ENCODE data around the gene TP53AIP1.

The TP53AIP1 gene

DNA sequence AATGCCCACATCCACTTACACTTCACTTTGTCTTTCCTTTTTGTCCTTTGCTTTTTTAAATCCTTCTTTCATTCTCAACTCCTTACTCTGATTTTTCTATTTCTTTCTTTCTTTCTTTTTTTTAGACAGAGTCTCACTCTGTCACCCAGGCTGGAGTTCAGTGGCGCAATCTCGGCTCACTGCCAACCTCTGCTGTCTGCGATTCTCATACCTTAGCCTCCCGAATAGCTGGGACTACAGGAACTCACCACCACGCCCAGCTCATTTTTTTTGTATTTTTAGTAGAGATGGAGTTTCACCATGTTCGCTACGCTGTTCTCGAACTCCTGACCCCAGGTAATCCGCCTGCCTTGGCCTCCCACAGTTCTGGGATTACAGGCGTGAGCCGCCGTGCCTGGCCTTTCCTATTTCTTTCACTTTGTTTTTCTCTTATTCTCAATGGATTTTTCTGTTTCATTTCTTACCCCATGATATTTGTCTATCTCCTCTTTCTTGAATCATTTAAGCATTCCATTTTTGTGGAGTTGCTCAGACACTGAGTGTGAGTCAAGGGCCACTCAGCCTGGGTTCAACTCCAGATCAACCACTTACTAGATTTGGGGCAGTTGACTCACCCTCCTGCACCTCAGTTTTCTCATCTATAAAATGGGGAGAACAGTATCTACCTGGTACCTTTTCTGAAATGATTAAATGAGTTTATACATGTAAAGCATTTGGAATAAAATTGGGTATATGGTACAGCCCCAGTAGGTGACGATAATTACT lies 43.9 kb downstream of the TP53AIP1 start:
- Histone ChIP-seq H3K4me3 (ENCODE audit: low read length) (no peak overlapping the region), H3K27me3 (ENCODE audit: control insufficient read depth, insufficient read depth, low read length) (peaks cover 11% of the 10 kb centered on the region), H3K36me3 (ENCODE audit: control insufficient read depth, insufficient read depth, low read length) (no peaks in the 10 kb centered on the region), H3K4me1 (ENCODE audit: control insufficient read depth, insufficient read depth, low read length) (peaks cover 15% of the 10 kb centered on the region), H3K9ac (ENCODE audit: low read length) (no peak overlapping the region), H3K9me3 (ENCODE audit: control insufficient read depth, low read length) (no peaks in the 10 kb centered on the region)

DNA sequence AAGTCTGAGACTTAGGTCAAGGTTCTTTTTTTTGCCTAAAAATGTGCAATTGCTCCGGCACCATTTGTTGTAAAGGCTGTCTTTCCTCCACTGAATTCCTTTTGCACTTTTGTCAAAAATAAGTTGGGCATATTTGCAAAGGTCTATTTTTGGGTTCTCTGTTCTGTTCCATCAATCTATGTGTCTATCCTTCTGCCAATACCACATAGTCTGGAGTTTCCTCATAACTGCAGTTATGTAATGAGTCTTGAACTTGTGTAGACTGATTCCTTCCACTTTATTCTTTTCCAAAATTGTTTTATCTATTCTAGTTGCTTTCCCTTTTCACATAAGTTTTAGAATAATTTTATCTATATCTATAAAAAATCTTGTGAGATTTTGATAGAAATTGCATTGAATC lies 44.8 kb downstream of the TP53AIP1 start:
- peaks cover 20% of the 10 kb centered on the region for H3K4me1 ChIP-seq (ENCODE audit: control insufficient read depth, insufficient read depth, low read length)
- H3K9me3 ChIP-seq (ENCODE audit: control insufficient read depth, low read length): no peaks in the 10 kb centered on the region
- peaks cover 14% of the 10 kb centered on the region for H3K27me3 ChIP-seq (ENCODE audit: control insufficient read depth, insufficient read depth, low read length)
- no peaks in the 10 kb centered on the region for H3K36me3 ChIP-seq (ENCODE audit: control insufficient read depth, insufficient read depth, low read length)
- H3K4me3 ChIP-seq (ENCODE audit: low read length): no peak overlapping the region
- no peak overlapping the region for H3K9ac ChIP-seq (ENCODE audit: low read length)

DNA sequence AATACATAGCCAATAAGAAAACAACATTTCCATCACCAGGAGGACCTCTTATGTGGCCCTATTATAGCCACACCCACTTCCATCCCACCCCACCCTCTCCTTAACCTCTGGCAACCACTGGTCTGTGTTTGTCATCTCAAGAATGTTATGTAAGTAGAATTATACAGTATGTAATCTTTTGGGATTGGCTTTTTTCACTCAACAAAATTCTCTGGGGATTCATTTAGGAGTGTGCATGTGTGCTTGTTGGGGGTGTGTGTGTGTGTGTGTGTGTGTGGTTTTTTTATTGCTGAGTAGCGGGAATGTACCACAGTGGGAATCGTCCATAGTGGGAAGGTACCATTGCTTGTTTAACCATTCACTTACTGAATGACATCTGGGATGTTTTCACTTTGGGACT lies 46.3 kb downstream of the TP53AIP1 start:
- Histone ChIP-seq H3K9me3 (ENCODE audit: control insufficient read depth, low read length) (no peaks in the 10 kb centered on the region), H3K4me3 (ENCODE audit: low read length) (no peak overlapping the region), H3K27me3 (ENCODE audit: control insufficient read depth, insufficient read depth, low read length) (peaks cover 29% of the 10 kb centered on the region), H3K9ac (ENCODE audit: low read length) (no peak overlapping the region), H3K4me1 (ENCODE audit: control insufficient read depth, insufficient read depth, low read length) (peaks cover 30% of the 10 kb centered on the region), H3K36me3 (ENCODE audit: control insufficient read depth, insufficient read depth, low read length) (no peaks in the 10 kb centered on the region)

DNA sequence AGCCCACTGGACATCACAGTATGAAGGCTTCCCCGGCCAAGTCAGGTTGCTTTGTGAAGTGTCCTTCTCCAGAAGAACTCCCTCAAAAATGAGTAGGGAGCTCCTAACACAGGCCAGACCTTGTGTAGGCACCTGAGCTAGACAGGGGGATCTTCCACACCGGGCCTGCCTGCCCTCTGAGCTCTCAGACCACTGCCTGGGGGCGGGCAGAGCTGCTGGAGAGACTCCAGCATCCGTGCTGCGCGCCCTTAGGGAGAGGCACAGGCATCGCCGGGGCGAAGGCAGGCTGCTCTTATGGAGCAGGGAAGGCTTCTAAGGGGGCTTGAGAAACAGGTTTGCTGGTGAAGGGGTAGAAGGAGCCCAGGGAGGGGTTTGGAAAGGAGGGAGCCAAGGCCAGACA lies 47.1 kb downstream of the TP53AIP1 start:
- Histone ChIP-seq H3K27me3 (ENCODE audit: control insufficient read depth, insufficient read depth, low read length) (peaks cover 35% of the 10 kb centered on the region), H3K9ac (ENCODE audit: low read length) (no peak overlapping the region), H3K36me3 (ENCODE audit: control insufficient read depth, insufficient read depth, low read length) (no peaks in the 10 kb centered on the region), H3K9me3 (ENCODE audit: control insufficient read depth, low read length) (no peaks in the 10 kb centered on the region), H3K4me3 (ENCODE audit: low read length) (no peak overlapping the region), H3K4me1 (ENCODE audit: control insufficient read depth, insufficient read depth, low read length) (peaks cover 33% of the 10 kb centered on the region)

DNA sequence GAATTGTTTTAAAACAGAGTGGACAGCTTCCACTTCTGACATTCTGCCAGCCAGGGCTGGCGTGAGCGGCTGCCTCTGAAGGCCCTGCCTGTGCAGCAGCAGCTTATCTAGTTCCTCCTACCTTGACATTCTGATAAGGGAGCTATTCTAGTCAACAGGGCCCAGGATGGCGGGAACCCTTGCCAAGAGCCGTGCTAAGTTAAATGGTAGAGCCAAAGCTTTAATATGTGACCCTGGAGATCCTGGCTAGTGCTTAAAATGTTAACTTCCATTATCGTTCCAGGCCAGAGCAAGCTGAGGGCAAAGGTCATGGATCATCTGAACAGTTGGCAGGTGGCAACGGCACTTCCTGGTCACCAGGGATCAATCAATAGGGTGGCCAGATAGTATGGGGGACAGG lies 48.0 kb downstream of the TP53AIP1 start:
- Histone ChIP-seq H3K4me1 (ENCODE audit: control insufficient read depth, insufficient read depth, low read length) (peaks cover 41% of the 10 kb centered on the region), H3K9ac (ENCODE audit: low read length) (no peak overlapping the region), H3K27me3 (ENCODE audit: control insufficient read depth, insufficient read depth, low read length) (peaks cover 44% of the 10 kb centered on the region), H3K36me3 (ENCODE audit: control insufficient read depth, insufficient read depth, low read length) (no peaks in the 10 kb centered on the region), H3K9me3 (ENCODE audit: control insufficient read depth, low read length) (no peaks in the 10 kb centered on the region), H3K4me3 (ENCODE audit: low read length) (no peak overlapping the region)

DNA sequence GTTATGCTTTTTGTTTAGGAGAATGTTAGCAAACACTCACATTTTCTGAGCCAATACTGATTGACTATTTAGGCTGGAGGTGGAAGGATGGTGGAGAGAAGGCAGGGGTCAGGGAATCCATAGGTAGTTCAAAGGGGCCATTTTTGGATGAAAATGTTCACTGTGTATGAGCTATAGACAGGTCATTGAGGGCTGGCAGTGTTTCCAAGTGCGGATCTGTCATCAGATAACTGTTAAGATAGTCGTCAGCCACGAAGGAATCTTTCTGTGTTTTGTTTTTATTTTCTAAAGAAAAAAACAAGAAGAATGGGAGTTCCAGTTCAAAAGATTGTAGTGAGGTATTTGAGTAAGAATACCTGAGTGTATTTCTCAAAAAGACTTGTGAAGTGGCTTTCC lies 48.4 kb downstream of the TP53AIP1 start:
- Histone ChIP-seq H3K36me3 (ENCODE audit: control insufficient read depth, insufficient read depth, low read length) (no peaks in the 10 kb centered on the region), H3K4me1 (ENCODE audit: control insufficient read depth, insufficient read depth, low read length) (peaks cover 42% of the 10 kb centered on the region), H3K27me3 (ENCODE audit: control insufficient read depth, insufficient read depth, low read length) (peaks cover 48% of the 10 kb centered on the region), H3K9me3 (ENCODE audit: control insufficient read depth, low read length) (no peaks in the 10 kb centered on the region), H3K4me3 (ENCODE audit: low read length) (no peak overlapping the region), H3K9ac (ENCODE audit: low read length) (no peak overlapping the region)

DNA sequence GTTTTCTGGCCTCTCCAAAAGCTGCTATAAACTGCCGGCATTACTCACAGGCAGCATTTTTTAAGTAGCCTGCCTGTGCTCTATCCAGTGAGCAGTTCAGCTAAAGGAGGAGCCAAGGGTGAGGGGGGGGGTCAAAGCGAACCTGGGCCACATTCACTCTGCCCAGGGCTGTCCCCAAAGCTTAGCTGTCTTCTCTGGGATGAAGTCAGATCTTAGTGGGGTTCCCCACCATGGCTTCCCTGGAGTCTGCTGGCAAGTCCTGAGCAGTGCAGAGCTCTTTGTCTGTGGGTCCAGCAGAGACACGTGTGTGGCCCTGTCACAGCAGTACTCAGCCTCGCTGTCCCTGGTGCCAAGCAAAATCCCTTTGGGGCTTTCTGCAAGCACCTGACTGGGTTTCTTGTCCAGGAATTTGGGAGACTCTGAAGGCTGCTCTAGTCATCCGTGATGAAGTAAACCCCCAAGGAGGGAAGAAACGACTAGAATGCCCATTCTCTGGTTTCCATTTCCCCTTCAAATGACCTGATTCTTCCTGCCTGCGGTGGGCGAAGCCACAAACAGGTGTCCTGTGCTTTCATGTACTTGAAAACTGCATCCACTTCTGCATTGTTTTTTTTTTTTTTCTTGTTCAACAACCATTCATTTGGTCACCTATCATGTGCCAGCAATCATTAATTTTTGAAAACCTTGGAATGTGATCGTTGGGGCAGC lies 48.9 kb downstream of the TP53AIP1 start:
- H3K9ac ChIP-seq (ENCODE audit: low read length): no peak overlapping the region
- H3K4me3 ChIP-seq (ENCODE audit: low read length): no peak overlapping the region
- peaks cover 51% of the 10 kb centered on the region for H3K27me3 ChIP-seq (ENCODE audit: control insufficient read depth, insufficient read depth, low read length)
- no peaks in the 10 kb centered on the region for H3K9me3 ChIP-seq (ENCODE audit: control insufficient read depth, low read length)
- peaks cover 42% of the 10 kb centered on the region for H3K4me1 ChIP-seq (ENCODE audit: control insufficient read depth, insufficient read depth, low read length)
- H3K36me3 ChIP-seq (ENCODE audit: control insufficient read depth, insufficient read depth, low read length): no peaks in the 10 kb centered on the region

DNA sequence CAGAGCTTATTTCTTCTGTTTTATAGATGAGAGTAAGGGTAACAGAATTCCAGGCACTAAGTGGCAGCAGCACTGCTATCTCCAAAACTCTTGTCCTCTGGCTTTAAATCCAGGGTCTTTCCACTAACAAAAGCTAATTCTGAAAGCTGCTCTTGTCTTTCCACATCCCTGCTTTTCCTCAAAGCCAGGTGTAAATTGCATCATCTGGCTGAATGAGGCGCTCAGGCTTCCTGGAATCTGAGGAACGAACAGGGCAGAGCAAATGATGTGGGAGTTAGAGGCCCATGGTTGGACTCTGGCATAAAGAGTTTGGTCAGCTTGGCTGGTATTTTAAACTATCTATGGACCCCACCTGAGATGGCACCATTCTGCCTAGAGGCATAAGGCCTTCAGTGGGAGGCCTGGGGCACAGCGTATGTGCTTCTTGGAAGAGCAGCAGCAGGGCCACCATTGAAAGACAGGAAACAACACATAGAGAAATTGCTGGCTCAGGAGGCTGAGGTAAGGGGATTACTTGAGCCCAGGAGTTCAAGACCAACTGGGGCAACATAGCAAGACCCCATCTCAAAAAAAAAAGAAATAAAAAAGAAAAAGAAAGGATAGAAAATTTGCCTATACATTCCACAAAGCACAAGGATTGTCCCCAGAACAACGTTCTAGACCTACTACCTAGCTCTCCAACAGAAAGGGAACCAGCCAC lies 49.7 kb downstream of the TP53AIP1 start:
- Histone ChIP-seq H3K4me1 (ENCODE audit: control insufficient read depth, insufficient read depth, low read length) (peaks cover 42% of the 10 kb centered on the region), H3K9me3 (ENCODE audit: control insufficient read depth, low read length) (no peaks in the 10 kb centered on the region), H3K27me3 (ENCODE audit: control insufficient read depth, insufficient read depth, low read length) (peaks cover 51% of the 10 kb centered on the region), H3K4me3 (ENCODE audit: low read length) (no peak overlapping the region), H3K9ac (ENCODE audit: low read length) (no peak overlapping the region), H3K36me3 (ENCODE audit: control insufficient read depth, insufficient read depth, low read length) (no peaks in the 10 kb centered on the region)

DNA sequence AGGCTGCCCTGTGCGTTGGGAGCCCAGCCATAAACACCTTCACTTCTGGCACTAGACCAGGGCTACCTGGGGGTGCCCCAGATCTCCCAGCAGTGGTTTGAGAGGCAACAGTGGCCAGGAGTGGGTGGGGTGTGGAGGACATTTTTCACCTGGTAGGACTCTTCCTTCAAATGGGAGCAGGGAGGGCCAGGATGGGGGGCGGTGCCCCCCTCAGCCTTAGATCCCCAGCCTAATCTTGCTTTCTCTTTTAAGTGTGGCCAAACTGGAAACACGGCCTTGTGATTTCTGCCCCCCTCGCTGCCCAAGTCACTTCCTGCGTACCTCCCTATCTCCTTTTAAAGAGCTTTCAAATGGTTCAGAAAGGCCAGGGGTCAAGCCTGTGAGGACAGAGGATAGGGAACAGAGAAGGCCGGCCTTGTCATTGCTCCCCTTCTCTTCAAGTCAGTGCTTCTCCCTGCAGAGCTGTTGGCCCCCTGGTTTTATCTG lies 50.7 kb downstream of the TP53AIP1 start:
- H3K4me3 ChIP-seq (ENCODE audit: low read length): no peak overlapping the region
- peaks cover 51% of the 10 kb centered on the region for H3K27me3 ChIP-seq (ENCODE audit: control insufficient read depth, insufficient read depth, low read length)
- H3K9ac ChIP-seq (ENCODE audit: low read length): peak overlapping the region; percentile 20
- H3K4me1 ChIP-seq (ENCODE audit: control insufficient read depth, insufficient read depth, low read length): peaks cover 42% of the 10 kb centered on the region
- no peaks in the 10 kb centered on the region for H3K9me3 ChIP-seq (ENCODE audit: control insufficient read depth, low read length)
- no peaks in the 10 kb centered on the region for H3K36me3 ChIP-seq (ENCODE audit: control insufficient read depth, insufficient read depth, low read length)

DNA sequence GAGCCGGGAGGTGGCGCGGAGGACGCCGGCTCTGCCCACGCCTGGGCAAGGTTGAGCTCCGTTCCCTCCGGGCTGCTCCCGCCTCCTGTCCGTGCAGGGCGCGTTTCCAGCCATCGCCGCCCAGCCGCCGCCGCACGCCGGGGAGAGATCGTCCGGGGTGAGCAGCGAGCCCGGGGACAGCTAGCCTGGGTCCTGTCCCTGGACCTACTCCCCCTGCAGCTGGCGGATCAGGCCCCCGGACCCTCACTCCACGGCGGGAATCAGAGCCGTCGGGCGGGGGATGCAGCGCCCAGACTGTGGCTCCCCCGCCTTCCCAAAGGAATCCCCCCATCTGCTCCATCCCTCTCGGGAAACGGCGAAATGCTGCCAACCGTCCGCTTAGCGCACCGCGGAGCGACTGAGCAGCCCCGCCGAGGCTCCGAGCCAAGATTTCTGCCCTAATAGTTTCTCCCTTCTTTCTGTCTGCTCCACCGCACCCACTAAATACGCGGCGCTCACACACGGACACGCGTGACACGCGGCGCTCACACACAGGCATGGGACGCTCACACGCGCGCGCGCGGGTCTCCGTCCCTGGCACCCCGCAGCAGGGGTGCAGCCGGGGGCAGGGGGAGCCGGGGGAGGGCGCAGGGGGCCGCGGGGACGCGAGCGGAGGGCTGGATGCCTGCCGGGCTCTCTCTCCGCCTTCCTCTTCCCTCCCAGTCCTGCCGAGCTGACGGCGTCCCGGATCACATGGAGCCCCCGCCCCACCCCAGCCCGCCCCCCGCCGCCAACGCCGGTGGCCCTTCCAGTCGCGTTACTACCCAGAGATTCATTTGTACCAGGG lies 51.9 kb downstream of the TP53AIP1 start, which contains the start of gene KCNJ5:
Gene KCNJ5, plus strand, starts transcription at position 814 of the 826 bp plus-strand sequence. CDS start 19,918 bp downstream, outside the sequence.
- H3K4me3 ChIP-seq (ENCODE audit: low read length): no peak within 1 kb of the TSS
- H3K9me3 ChIP-seq (ENCODE audit: control insufficient read depth, low read length): no peaks in the 10 kb centered on the region
- no peaks in the 10 kb centered on the region for H3K36me3 ChIP-seq (ENCODE audit: control insufficient read depth, insufficient read depth, low read length)
- peaks cover 58% of the 10 kb centered on the region for H3K27me3 ChIP-seq (ENCODE audit: control insufficient read depth, insufficient read depth, low read length)
- peaks cover 42% of the 10 kb centered on the region for H3K4me1 ChIP-seq (ENCODE audit: control insufficient read depth, insufficient read depth, low read length)
- peak within 1 kb of the TSS; percentile 20 for H3K9ac ChIP-seq (ENCODE audit: low read length)

DNA sequence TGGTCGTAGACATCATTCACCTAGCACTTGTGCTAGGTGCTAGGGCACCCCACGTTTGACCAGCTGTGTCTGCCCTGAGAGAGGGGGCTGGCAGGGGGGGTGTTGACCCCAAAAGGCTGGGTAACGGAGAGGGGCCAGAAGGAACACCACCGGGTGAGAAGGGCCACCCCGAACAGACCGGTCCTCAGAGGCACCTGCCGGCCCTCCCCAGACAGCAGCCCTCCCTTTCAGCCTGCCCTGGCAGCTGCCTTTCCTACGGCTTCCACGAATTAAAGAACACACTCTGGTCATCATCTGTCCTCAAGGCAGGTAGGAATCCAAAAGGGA lies 52.5 kb downstream of the TP53AIP1 start:
- no peak overlapping the region for H3K4me3 ChIP-seq (ENCODE audit: low read length)
- no peaks in the 10 kb centered on the region for H3K9me3 ChIP-seq (ENCODE audit: control insufficient read depth, low read length)
- H3K4me1 ChIP-seq (ENCODE audit: control insufficient read depth, insufficient read depth, low read length): peaks cover 38% of the 10 kb centered on the region
- no peak overlapping the region for H3K9ac ChIP-seq (ENCODE audit: low read length)
- peaks cover 61% of the 10 kb centered on the region for H3K27me3 ChIP-seq (ENCODE audit: control insufficient read depth, insufficient read depth, low read length)
- no peaks in the 10 kb centered on the region for H3K36me3 ChIP-seq (ENCODE audit: control insufficient read depth, insufficient read depth, low read length)

All from mucosa of stomach (tissue), 1 donor.